ENCODE results near the gene NEUROG2.

DNA sequence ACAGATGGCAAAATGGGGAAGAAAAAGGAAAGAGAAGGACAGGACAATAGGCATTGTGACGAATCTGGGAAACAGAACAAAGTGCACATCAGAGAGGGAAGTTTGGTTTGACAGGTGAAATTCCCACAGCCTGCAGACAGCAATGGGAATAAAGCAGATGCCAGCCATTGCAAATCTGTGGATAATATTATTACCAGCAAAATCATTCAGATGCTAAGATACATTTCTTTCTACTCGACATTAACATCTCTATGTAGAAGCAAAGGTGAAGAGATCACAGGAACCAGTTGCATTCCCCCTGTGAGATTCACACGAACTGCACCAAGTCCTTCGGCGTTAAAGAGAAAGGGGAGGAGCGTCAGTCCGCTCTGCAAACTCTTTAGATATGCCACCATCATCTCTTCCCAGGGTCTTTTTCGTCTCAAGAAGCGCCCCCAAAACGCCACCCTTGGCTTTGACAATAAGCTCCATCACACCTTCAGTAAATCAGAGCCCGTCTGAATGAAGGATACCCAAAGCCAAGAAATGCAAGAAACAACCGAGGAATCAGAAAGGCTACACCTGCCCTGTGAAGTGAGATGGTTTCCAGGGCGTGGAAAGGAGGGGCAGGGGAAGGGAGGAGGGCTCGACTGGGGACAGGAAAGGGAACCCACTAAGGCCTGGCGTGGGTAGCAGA lies 1.9 kb downstream of the NEUROG2 start:
- TF ChIP-seq, protein P1, sequence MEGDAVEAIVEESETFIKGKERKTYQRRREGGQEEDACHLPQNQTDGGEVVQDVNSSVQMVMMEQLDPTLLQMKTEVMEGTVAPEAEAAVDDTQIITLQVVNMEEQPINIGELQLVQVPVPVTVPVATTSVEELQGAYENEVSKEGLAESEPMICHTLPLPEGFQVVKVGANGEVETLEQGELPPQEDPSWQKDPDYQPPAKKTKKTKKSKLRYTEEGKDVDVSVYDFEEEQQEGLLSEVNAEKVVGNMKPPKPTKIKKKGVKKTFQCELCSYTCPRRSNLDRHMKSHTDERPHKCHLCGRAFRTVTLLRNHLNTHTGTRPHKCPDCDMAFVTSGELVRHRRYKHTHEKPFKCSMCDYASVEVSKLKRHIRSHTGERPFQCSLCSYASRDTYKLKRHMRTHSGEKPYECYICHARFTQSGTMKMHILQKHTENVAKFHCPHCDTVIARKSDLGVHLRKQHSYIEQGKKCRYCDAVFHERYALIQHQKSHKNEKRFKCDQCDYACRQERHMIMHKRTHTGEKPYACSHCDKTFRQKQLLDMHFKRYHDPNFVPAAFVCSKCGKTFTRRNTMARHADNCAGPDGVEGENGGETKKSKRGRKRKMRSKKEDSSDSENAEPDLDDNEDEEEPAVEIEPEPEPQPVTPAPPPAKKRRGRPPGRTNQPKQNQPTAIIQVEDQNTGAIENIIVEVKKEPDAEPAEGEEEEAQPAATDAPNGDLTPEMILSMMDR (IDR thresholded peaks at IDR 0.05), result no peak
- TF ChIP-seq POLR2AphosphoS5 (IDR thresholded peaks at IDR 0.05), result no peak
- TF ChIP-seq POLR2A (IDR thresholded peaks at IDR 0.05), result no peak
- TF ChIP-seq EP300 (IDR thresholded peaks at IDR 0.05), result no peak
